HEK293 (cell line): ENCODE data around the gene MYOF.

Experiments
- CTCF ChIA-PET: fragments of 350-600 bp; formaldehyde crosslinking; extraction: SDS; loops from one replicate; lab custom pipeline; 2021; ENCODE audit warnings: antibody characterized with exemption; lab: Yijun Ruan, JAX
- POLR2A ChIA-PET: fragments of 300-600 bp; formaldehyde crosslinking; extraction: SDS; loops from one replicate; lab custom pipeline; 2020; ENCODE audit warnings: antibody characterized with exemption, inconsistent platforms; lab: Yijun Ruan, JAX
- H3K27ac ChIP-seq: fragments of 200-500 bp; sonication (Bioruptor generic); 2 replicates; pipeline ENCODE4 v1.5.1; 2014; ENCODE audit warnings: low read depth, low read length, control low read depth, inconsistent platforms; ENCODE audit errors: extremely low read depth
- H3K36me3 ChIP-seq, 2 experiments: fragments of 200-500 bp in 1 of 2; sonication (Bioruptor generic) in 1 of 2; 1 replicate in 1 of 2; 2 replicates in 1 of 2; pipeline ENCODE4 v1.5.1; 2014 to 2017; ENCODE audit warnings: inconsistent platforms in 2 of 2, low read length in 2 of 2; ENCODE audit not compliant: control insufficient read depth in 2 of 2, insufficient read depth in 1 of 2
- H3K4me1 ChIP-seq: fragments of 200-500 bp; sonication (Bioruptor generic); 2 replicates; pipeline ENCODE4 v1.5.1; 2014; ENCODE audit warnings: mild to moderate bottlenecking, low read length, inconsistent platforms; ENCODE audit not compliant: control insufficient read depth, insufficient read depth
- H3K4me3 ChIP-seq: 2 replicates; pipeline ENCODE4 v1.5.1; 2011; ENCODE audit warnings: low read depth, mild to moderate bottlenecking, control low read depth, low read length, moderate library complexity
- H3K9me3 ChIP-seq: fragments of 200-500 bp; sonication (Bioruptor generic); 2 replicates; pipeline ENCODE4 v1.5.1; 2014; ENCODE audit warnings: low read depth, low read length, inconsistent platforms; ENCODE audit not compliant: control insufficient read depth, insufficient read depth
- KLF10 ChIP-seq: fragments of 450-650 bp; IDR thresholded peaks from 2 replicates; pipeline ENCODE4 v1.5.1; 2018; ENCODE audit warnings: missing biosample characterization, mild to moderate bottlenecking, missing genetic modification characterization
- MZF1 ChIP-seq: fragments of 450-650 bp; formaldehyde crosslinking; IDR thresholded peaks from 2 replicates; pipeline ENCODE4 v1.5.1; 2017; ENCODE audit warnings: missing biosample characterization, missing genetic modification characterization, borderline replicate concordance
- PRDM4 ChIP-seq: fragments of 450-650 bp; formaldehyde crosslinking; IDR thresholded peaks from 2 replicates; pipeline ENCODE4 v1.5.1; 2017; ENCODE audit warnings: missing biosample characterization, missing genetic modification characterization
- SCRT2 ChIP-seq: fragments of 450-650 bp; formaldehyde crosslinking; IDR thresholded peaks from 2 replicates; pipeline ENCODE4 v1.5.1; 2016; ENCODE audit warnings: missing biosample characterization, missing genetic modification characterization
- ZBTB17 ChIP-seq: fragments of 450-650 bp; formaldehyde crosslinking; IDR thresholded peaks from 2 replicates; pipeline ENCODE4 v1.5.1; 2016; ENCODE audit warnings: missing biosample characterization, missing genetic modification characterization
- ZBTB48 ChIP-seq: fragments of 450-650 bp; formaldehyde crosslinking; IDR thresholded peaks from 2 replicates; pipeline ENCODE4 v1.5.1; 2016; ENCODE audit warnings: missing biosample characterization, missing genetic modification characterization
- ZFHX2 ChIP-seq: fragments of 450-650 bp; formaldehyde crosslinking; conservative IDR thresholded peaks from 2 replicates; pipeline ENCODE4 v1.5.1; 2016; ENCODE audit warnings: missing biosample characterization, missing genetic modification characterization
- ZNF146 ChIP-seq: fragments of 450-650 bp; formaldehyde crosslinking; IDR thresholded peaks from 2 replicates; pipeline ENCODE4 v1.5.1; 2016; ENCODE audit warnings: missing biosample characterization, missing genetic modification characterization
- ZNF280D ChIP-seq: fragments of 450-650 bp; formaldehyde crosslinking; IDR thresholded peaks from 2 replicates; pipeline ENCODE4 v1.5.1; 2016; ENCODE audit warnings: missing biosample characterization, missing genetic modification characterization
- ZNF311 ChIP-seq: fragments of 450-650 bp; formaldehyde crosslinking; IDR thresholded peaks from 2 replicates; pipeline ENCODE4 v1.5.1; 2017; ENCODE audit warnings: missing biosample characterization, missing genetic modification characterization, borderline replicate concordance
- ZNF341 ChIP-seq: fragments of 450-650 bp; formaldehyde crosslinking; IDR thresholded peaks from 2 replicates; pipeline ENCODE4; 2016; ENCODE audit warnings: low read depth, missing biosample characterization, missing genetic modification characterization
- ZNF391 ChIP-seq: fragments of 450-650 bp; formaldehyde crosslinking; IDR thresholded peaks from 2 replicates; pipeline ENCODE4 v1.5.1; 2016; ENCODE audit warnings: low read depth, missing biosample characterization, missing genetic modification characterization, borderline replicate concordance
- ZNF513 ChIP-seq: fragments of 450-650 bp; IDR thresholded peaks from 2 replicates; pipeline ENCODE4 v1.5.1; 2018; ENCODE audit warnings: missing biosample characterization, missing genetic modification characterization
- ZNF600 ChIP-seq: fragments of 450-650 bp; formaldehyde crosslinking; IDR thresholded peaks from 2 replicates; pipeline ENCODE4 v1.5.1; 2016; ENCODE audit warnings: missing biosample characterization, missing genetic modification characterization
- ZNF645 ChIP-seq: fragments of 450-650 bp; formaldehyde crosslinking; IDR thresholded peaks from 2 replicates; pipeline ENCODE4; 2016; ENCODE audit warnings: missing biosample characterization, missing genetic modification characterization

Gene MYOF

GRCh38 chr10:93447019-93447418 lies 35.1 kb downstream of the MYOF start:
- no peak for TF ChIP-seq ZNF391 (tag by site-specific recombination)
- TF ChIP-seq ZBTB17 (tag by site-specific recombination) = no peak
- no peak for TF ChIP-seq ZNF600 (tag by site-specific recombination)
- no peak for TF ChIP-seq KLF10 (tag by site-specific recombination)
- TF ChIP-seq ZNF280D (tag by site-specific recombination) = no peak
- no peak for TF ChIP-seq ZNF341 (tag by site-specific recombination)
- no peak for TF ChIP-seq ZNF645 (tag by site-specific recombination)
- no peaks in the 10 kb centered on the region for H3K9me3 ChIP-seq
- H3K36me3 ChIP-seq = no peaks in the 10 kb centered on the region
- ChIA-PET CTCF (interaction anchor here (1.1 to 1.5 kb wide), 3 partner anchors 10 to 35 kb away, joined by 3 to 8 read pairs (median 7); partner anchors contain the start of gene MYOF), POLR2A (interaction anchor here (1.9 to 2.1 kb wide), 2 partner anchors 10 to 35 kb away, joined by 5 to 11 read pairs; partner anchors contain the start of gene MYOF)
- no peak overlapping the region for H3K27ac ChIP-seq
- no peak overlapping the region for H3K4me3 ChIP-seq
- H3K4me1 ChIP-seq = peaks cover 2% of the 10 kb centered on the region; the same call in 1 of the 2 replicates

GRCh38 chr10:93445978-93446720 lies 36.0 kb downstream of the MYOF start:
- TF ChIP-seq PRDM4 (tag by site-specific recombination) (no peak), ZNF311 (tag by site-specific recombination) (no peak)
- Histone ChIP-seq H3K4me1 (peaks cover 2% of the 10 kb centered on the region; the same call in 1 of the 2 replicates), H3K9me3 (no peaks in the 10 kb centered on the region), H3K36me3 (no peaks in the 10 kb centered on the region), H3K4me3 (no peak overlapping the region), H3K27ac (no peak overlapping the region)
- ChIA-PET POLR2A (interaction anchor here (0.6 to 2.1 kb wide), 5 partner anchors 9 to 49 kb away, joined by 5 to 11 read pairs (median 5); partner anchors contain the start of gene MYOF), CTCF (interaction anchor here (0.6 to 3.1 kb wide), 7 partner anchors 9 to 368 kb away, joined by 3 to 14 read pairs (median 4); partner anchors contain the start of gene MYOF)

- H3K27ac ChIP-seq = no peak overlapping the region
- ChIA-PET POLR2A (interaction anchor here (0.6 to 2.1 kb wide), 6 partner anchors 8 to 50 kb away, joined by 3 to 11 read pairs (median 5); partner anchors contain the start of gene MYOF), CTCF (interaction anchor here (0.6 to 3.1 kb wide), 7 partner anchors 8 to 367 kb away, joined by 3 to 14 read pairs (median 5); partner anchors contain the start of gene MYOF)
- H3K4me3 ChIP-seq = no peak overlapping the region
- no peaks in the 10 kb centered on the region for H3K9me3 ChIP-seq
- H3K36me3 ChIP-seq = no peaks in the 10 kb centered on the region
- H3K4me1 ChIP-seq = peaks cover 4% of the 10 kb centered on the region; the same call in 1 of the 2 replicates
- peak; percentile 95 for TF ChIP-seq SCRT2 (tag by site-specific recombination)
- peak; percentile 18; the same call in 1 of the 2 replicates for TF ChIP-seq ZBTB17 (tag by site-specific recombination)
- TF ChIP-seq MZF1 (tag by site-specific recombination) = no peak
- no peak for TF ChIP-seq ZFHX2 (tag by site-specific recombination)
- peak; percentile 56; the same call in 1 of the 2 replicates for TF ChIP-seq ZBTB48 (tag by site-specific recombination)
- TF ChIP-seq ZNF513 (tag by site-specific recombination) = peak; percentile 40; the same call in 1 of the 2 replicates
- no peak for TF ChIP-seq ZNF146 (tag by site-specific recombination)
Measured at GRCh38 chr10:93445097-93445960, 36.8 kb downstream of the MYOF start.
